C4-2B (cell line): ENCODE measurements around the gene BOD1L1.

Experiments
- H3K27ac ChIP-seq: fragments of 450-650 bp; 2 replicates; pipeline ENCODE4 v1.5.1; 2017
- CTCF ChIP-seq: fragments of 450-650 bp; conservative IDR thresholded peaks from 2 replicates; pipeline ENCODE4 v1.5.1; 2017; ENCODE audit warnings: mild to moderate bottlenecking
- ZFX ChIP-seq: fragments of 450-650 bp; IDR thresholded peaks from 2 replicates; pipeline ENCODE4 v1.6.1; 2017

BOD1L1 gene

GRCh38 chr4:13521047-13521446 lies 106.5 kb downstream of the BOD1L1 start:
- H3K27ac ChIP-seq = no peak overlapping the region
- TF ChIP-seq ZFX (no peak), CTCF (no peak)
